Endothelial cell of umbilical vein (primary cell): ENCODE results near the gene RACGAP1. TPM values are rescaled to one million over a fixed set of nuclear protein-coding genes. Genes with fewer than 3 reads are reported as not detected.

Source experiments
- BruUV-seq: library from RNA; stranded (reverse); fragments of 400-500 nt; replicated peaks from 2 replicates; lab custom pipeline; 2021; lab: Mats Ljungman, UMichigan
- CTCF ChIA-PET: fragments of 300-600, 350-600 bp; sonication (Branson Sonifier 250); formaldehyde crosslinking; loops from one replicate; lab custom pipeline; 2021; ENCODE audit warnings: antibody characterized with exemption, inconsistent platforms; lab: Charles Lee
- POLR2A ChIA-PET: fragments of 300-600, 350-600 bp; sonication (Branson Sonifier 250); formaldehyde crosslinking; loops from one replicate; lab custom pipeline; 2021; ENCODE audit warnings: antibody characterized with exemption, inconsistent platforms; lab: Charles Lee
- DNase-seq: peaks from one replicate; pipeline ENCODE4 v3.0.0-alpha.2; 2011; ENCODE audit warnings: low read depth, low spot score
- FAIRE-seq: peaks from 2 replicates; lab custom pipeline; 2011; peaks lifted over from hg19 to GRCh38; lab: Jason Lieb, UNC
- H2AFZ ChIP-seq: 2 replicates; pipeline ENCODE4 v1.6.0; 2012; ENCODE audit warnings: low read depth, low read length, control low read depth, inconsistent platforms
- H3K27ac ChIP-seq: 2 replicates; pipeline ENCODE4 v1.5.1; 2011; ENCODE audit warnings: low read depth, mild to moderate bottlenecking, control low read depth, low read length, moderate library complexity; ENCODE audit not compliant: insufficient read depth
- H3K27me3 ChIP-seq, 2 experiments: 2 replicates each; pipeline versions ENCODE4 v1.6.0 to v1.6.1; 2011; ENCODE audit warnings: low read length in 2 of 2, mixed read lengths in 1 of 2; ENCODE audit not compliant: control insufficient read depth in 2 of 2, insufficient read depth in 2 of 2
- H3K36me3 ChIP-seq, 2 experiments: 2 replicates in 1 of 2; 3 replicates in 1 of 2; pipeline ENCODE4 v1.5.1; 2011; ENCODE audit warnings: low read length in 2 of 2, mild to moderate bottlenecking in 1 of 2, moderate library complexity in 1 of 2; ENCODE audit not compliant: control insufficient read depth in 2 of 2, insufficient read depth in 2 of 2; ENCODE audit errors: extremely low read depth in 1 of 2
- H3K4me1 ChIP-seq: 3 replicates; pipeline ENCODE4 v1.5.1; 2011; ENCODE audit warnings: mild to moderate bottlenecking, low read length; ENCODE audit not compliant: control insufficient read depth, insufficient read depth; ENCODE audit errors: extremely low read depth
- H3K4me2 ChIP-seq: 2 replicates; pipeline ENCODE4 v1.6.1; 2011; ENCODE audit warnings: low read length, control low read depth, mixed read lengths; ENCODE audit not compliant: insufficient read depth
- H3K4me3 ChIP-seq, 3 experiments: fragments of 200-600 bp in 1 of 3; sonication (generic), shearing (Covaris generic) in 1 of 3; replicated peaks in 1 of 3; 2 replicates each; pipeline ENCODE4 v1.5.1; 2011 to 2016; ENCODE audit warnings: control low read depth in 3 of 3, low read length in 3 of 3, mild to moderate bottlenecking in 2 of 3, inconsistent platforms in 1 of 3, low read depth in 1 of 3, moderate library complexity in 1 of 3; ENCODE audit not compliant: insufficient read depth in 1 of 3
- H3K79me2 ChIP-seq: 2 replicates; pipeline ENCODE4 v1.6.0; 2012; ENCODE audit warnings: low read length, inconsistent platforms; ENCODE audit not compliant: control insufficient read depth, insufficient read depth
- H3K9ac ChIP-seq: replicated peaks from 2 replicates; pipeline ENCODE3; 2011; ENCODE audit warnings: low read length, control low read depth; ENCODE audit not compliant: insufficient read depth; ENCODE audit errors: extremely low read depth
- H3K9me1 ChIP-seq: replicated peaks from 3 replicates; pipeline ENCODE4 v1.6.0; 2011; ENCODE audit warnings: mild to moderate bottlenecking, low read length; ENCODE audit not compliant: control insufficient read depth, insufficient read depth; ENCODE audit errors: extremely low read depth
- H3K9me3 ChIP-seq: replicated peaks from 2 replicates; pipeline ENCODE4 v1.5.1; 2012; ENCODE audit warnings: low read length, inconsistent platforms; ENCODE audit not compliant: control insufficient read depth, insufficient read depth
- H4K20me1 ChIP-seq: replicated peaks from 2 replicates; pipeline ENCODE3; 2011; ENCODE audit warnings: mild to moderate bottlenecking, low read length; ENCODE audit not compliant: control insufficient read depth, insufficient read depth; ENCODE audit errors: extremely low read depth
- EZH2 ChIP-seq: IDR thresholded peaks from 2 replicates; pipeline ENCODE4 v1.6.1; 2012; ENCODE audit warnings: borderline replicate concordance, low read depth, mild to moderate bottlenecking, moderate library complexity, low read length, inconsistent platforms; ENCODE audit not compliant: severe bottlenecking
- FOS ChIP-seq: IDR thresholded peaks from 2 replicates; pipeline ENCODE4 v1.6.1; 2011; ENCODE audit warnings: mild to moderate bottlenecking, low read length, moderate library complexity, borderline replicate concordance; ENCODE audit not compliant: insufficient read depth
- GATA2 ChIP-seq: IDR thresholded peaks from 2 replicates; pipeline ENCODE4 v1.7.0; 2011; ENCODE audit warnings: low read depth, mild to moderate bottlenecking, moderate library complexity, mixed read lengths, low read length; ENCODE audit not compliant: insufficient read length, insufficient read depth
- JUN ChIP-seq: IDR thresholded peaks from 2 replicates; pipeline ENCODE4 v1.6.1; 2011; ENCODE audit warnings: borderline replicate concordance, low read depth; ENCODE audit not compliant: insufficient read length, insufficient read depth
- POLR2A ChIP-seq: IDR thresholded peaks from 2 replicates; pipeline ENCODE4 v1.6.1; 2012; ENCODE audit warnings: low read depth, mild to moderate bottlenecking, control low read depth, low read length
- dilution Hi-C: fragments of 300-500 bp; cut with MboI; formaldehyde crosslinking; loops from one replicate; pipeline ENCODE4 v1.15.0; 2019; ENCODE audit warnings: low sequenced_read_pairs; ENCODE audit not compliant: extremely low pct_ligation_motif_present
- intact Hi-C: fragments of 100-400 bp; cut with micrococcal nuclease; formaldehyde crosslinking; loops from one replicate; pipeline ENCODE4 v1.10.0; 2022
- polyA plus RNA-seq, 4 experiments: library from polyadenylated mRNA; depleted of rRNA in 3 of 4; stranded (reverse) in 3 of 4; unstranded in 1 of 4; fragments of >200 nt; gene quantifications; 2 replicates each; pipeline versions ENCODE4 v1.2.1 to v1.2.3, GENCODE V29; 2011 to 2012; ENCODE audit warnings: missing spikeins in 1 of 4
- total RNA-seq: library from RNA; stranded (reverse); gene quantifications from 2 replicates; pipeline ENCODE4 v1.2.3, GENCODE V29; 2021
- TF ChIP-seq, protein P1 (sequence below), 2 donors: IDR thresholded peaks; 1 replicate in 1 of 2; 2 replicates in 1 of 2; pipeline ENCODE4 v1.5.1; 2011; ENCODE audit warnings: low read length in 2 of 2, mild to moderate bottlenecking in 2 of 2, moderate library complexity in 2 of 2, control low read depth in 1 of 2, inconsistent platforms in 1 of 2, low read depth in 1 of 2; ENCODE audit not compliant: insufficient read depth in 1 of 2; ENCODE audit errors: extremely low read depth in 1 of 2
- TF ChIP-seq, protein P2 (sequence below): IDR thresholded peaks from 2 replicates; pipeline ENCODE4 v1.6.1; 2011; ENCODE audit not compliant: insufficient read depth, insufficient read length

Gene RACGAP1
- total and polyA plus RNA-seq, 2 donors (not counting 3 experiments of a cell fraction or from before 2014, with no cell fraction given), result 16.5 to 56.3 TPM

- Histone ChIP-seq H3K9me3 (no peaks in the 10 kb centered on the region), H3K27me3 (peaks cover 3 to 6% of the 10 kb centered on the region in 2 experiments), H3K27ac (no peak overlapping the region), H3K79me2 (no peaks in the 10 kb centered on the region), H3K4me3 (no peak overlapping the region), H3K4me2 (no peak overlapping the region), H3K4me1 (peaks cover 4% of the 10 kb centered on the region), H3K9ac (no peak overlapping the region), H3K36me3 (no peaks in the 10 kb centered on the region), H3K9me1 (no peaks in the 10 kb centered on the region), H4K20me1 (no peaks in the 10 kb centered on the region), H2AFZ (no peak overlapping the region)
- dilution Hi-C loops, result loop anchor here (25.0 kb wide), 1 partner anchor 110 kb away; the partner anchor contains the start of genes AQP2, AQP5 and AQP6
- FAIRE-seq (no peak), DNase-seq (no peak)
- BruUV-seq, result no TSS peak
- ChIA-PET POLR2A (no interaction called here), CTCF (interaction anchor here (1.3 to 12.1 kb wide), 6 partner anchors 12 to 105 kb away, joined by 4 to 317 read pairs (median 31); partner anchors contain the start of genes AQP6 and SMARCD1)
- TF ChIP-seq POLR2A (no peak), JUN (no peak), FOS (no peak), EZH2 (no peak), GATA2 (no peak)
- TF ChIP-seq, protein P1, sequence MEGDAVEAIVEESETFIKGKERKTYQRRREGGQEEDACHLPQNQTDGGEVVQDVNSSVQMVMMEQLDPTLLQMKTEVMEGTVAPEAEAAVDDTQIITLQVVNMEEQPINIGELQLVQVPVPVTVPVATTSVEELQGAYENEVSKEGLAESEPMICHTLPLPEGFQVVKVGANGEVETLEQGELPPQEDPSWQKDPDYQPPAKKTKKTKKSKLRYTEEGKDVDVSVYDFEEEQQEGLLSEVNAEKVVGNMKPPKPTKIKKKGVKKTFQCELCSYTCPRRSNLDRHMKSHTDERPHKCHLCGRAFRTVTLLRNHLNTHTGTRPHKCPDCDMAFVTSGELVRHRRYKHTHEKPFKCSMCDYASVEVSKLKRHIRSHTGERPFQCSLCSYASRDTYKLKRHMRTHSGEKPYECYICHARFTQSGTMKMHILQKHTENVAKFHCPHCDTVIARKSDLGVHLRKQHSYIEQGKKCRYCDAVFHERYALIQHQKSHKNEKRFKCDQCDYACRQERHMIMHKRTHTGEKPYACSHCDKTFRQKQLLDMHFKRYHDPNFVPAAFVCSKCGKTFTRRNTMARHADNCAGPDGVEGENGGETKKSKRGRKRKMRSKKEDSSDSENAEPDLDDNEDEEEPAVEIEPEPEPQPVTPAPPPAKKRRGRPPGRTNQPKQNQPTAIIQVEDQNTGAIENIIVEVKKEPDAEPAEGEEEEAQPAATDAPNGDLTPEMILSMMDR (IDR thresholded peaks at IDR 0.05; ENCODE audit: extremely low read depth in 1 of 2, insufficient read depth in 1 of 2, low read depth in 1 of 2, low read length in 2 of 2), result no peak
- TF ChIP-seq, protein P2, sequence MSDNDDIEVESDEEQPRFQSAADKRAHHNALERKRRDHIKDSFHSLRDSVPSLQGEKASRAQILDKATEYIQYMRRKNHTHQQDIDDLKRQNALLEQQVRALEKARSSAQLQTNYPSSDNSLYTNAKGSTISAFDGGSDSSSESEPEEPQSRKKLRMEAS, result no peak
- intact Hi-C loops, result loop anchor here (5.0 kb wide), 1 partner anchor 295 kb away; no protein-coding TSS in a partner anchor
Observed at GRCh38 chr12:50072198-50072907, 47.1 kb upstream of the RACGAP1 start.
